D721Med (cell line): ENCODE measurements around the gene ADARB2.

Experiments used
- DNase-seq: peaks from one replicate; pipeline ENCODE4 v3.0.0; 2011; ENCODE audit warnings: low spot score; ENCODE audit not compliant: insufficient read length
- FAIRE-seq: peaks from 2 replicates; lab custom pipeline; 2011; peaks lifted over from hg19 to GRCh38; lab: Jason Lieb, UNC
- CTCF ChIP-seq: IDR thresholded peaks from 2 replicates; pipeline ENCODE4 v1.5.1; 2012; ENCODE audit warnings: mild to moderate bottlenecking, control low read depth; ENCODE audit not compliant: insufficient read depth; ENCODE audit errors: missing control alignments

ADARB2 gene

GRCh38 chr10:1141701-1142100 lies 595.6 kb downstream of the ADARB2 start:
- TF ChIP-seq CTCF, result no peak

GRCh38 chr10:1141261-1141660 lies 596.1 kb downstream of the ADARB2 start:
- FAIRE-seq, result no peak
- TF ChIP-seq CTCF, result no peak
- DNase-seq, result no peak

More at GRCh38 chr10:1141701-1142100, 595.6 kb downstream of the ADARB2 start:
- FAIRE-seq, result no peak
- DNase-seq, result no peak

GRCh38 chr10:1138529-1138928 lies 598.8 kb downstream of the ADARB2 start:
- no peak for TF ChIP-seq CTCF
- FAIRE-seq, result no peak
- DNase-seq, result no peak

GRCh38 chr10:1137499-1138163 lies 599.7 kb downstream of the ADARB2 start:
- DNase-seq, result no peak
- TF ChIP-seq CTCF, result no peak
- FAIRE-seq, result no peak

GRCh38 chr10:1136268-1136667 lies 601.1 kb downstream of the ADARB2 start:
- FAIRE-seq (no peak), DNase-seq (no peak)

GRCh38 chr10:1134156-1134555 lies 603.2 kb downstream of the ADARB2 start:
- FAIRE-seq (no peak), DNase-seq (no peak)
- TF ChIP-seq CTCF, result no peak

More at GRCh38 chr10:1136268-1136667, 601.1 kb downstream of the ADARB2 start:
- no peak for TF ChIP-seq CTCF

GRCh38 chr10:1133495-1134045 lies 603.8 kb downstream of the ADARB2 start:
- no peak for TF ChIP-seq CTCF
- DNase-seq, result no peak
- FAIRE-seq, result no peak
